ENCODE measurements around the gene ERAP2.
"Not testable (repeated sequence)": the region's sequence is repeated elsewhere in the genome, so short reads cannot be mapped to it uniquely, and the experiment has no call there.

ERAP2 gene

GRCh38 chr5:96874631-96875030, 1.7 kb upstream of the ERAP2 start:
- H3K27me3 ChIP-seq (ENCODE audit: control insufficient read depth, insufficient read depth, low read length, poor library complexity, severe bottlenecking) = no peaks in the 10 kb centered on the region
- no peak overlapping the region for H3K4me3 ChIP-seq (ENCODE audit: insufficient read depth, low read depth, low read length)
- WGBS, 2 experiments = 89 to 100% methylated on average over 2 of the region's 2 CpGs
- peaks cover 15% of the 10 kb centered on the region for H3K4me1 ChIP-seq (ENCODE audit: control insufficient read depth, insufficient read depth, low read length)
- H3K27ac ChIP-seq (ENCODE audit: insufficient read depth, low read depth, low read length, poor library complexity, severe bottlenecking) = no peak overlapping the region
- no peaks in the 10 kb centered on the region for H3K9me3 ChIP-seq (ENCODE audit: control insufficient read depth, low read length)
- no peaks in the 10 kb centered on the region for H3K36me3 ChIP-seq (ENCODE audit: control insufficient read depth, insufficient read depth, low read length)

DNA sequence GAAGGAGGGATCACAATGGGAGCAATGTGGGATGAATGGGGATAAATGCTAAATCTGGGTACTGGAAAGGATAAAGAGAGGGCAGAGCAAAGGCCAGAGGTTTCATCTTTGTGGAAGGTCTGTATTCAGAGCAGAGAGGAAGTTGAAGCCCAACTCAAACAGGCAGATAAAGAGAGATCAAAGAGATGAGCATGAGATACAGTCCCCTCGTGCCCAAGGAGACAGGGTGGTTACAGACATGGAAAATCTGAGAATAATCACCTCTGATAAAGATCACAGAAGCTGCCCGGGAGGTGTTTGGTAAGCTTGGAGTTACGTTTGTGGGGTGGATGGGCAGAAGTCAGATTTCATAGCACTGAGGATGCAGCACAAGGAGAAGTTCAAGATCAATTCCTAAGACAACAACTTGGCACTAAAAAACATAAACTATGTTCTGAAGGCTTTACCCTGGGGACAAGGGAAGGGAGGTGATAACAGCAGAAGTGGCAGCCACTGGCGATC, 459 bp upstream of the ERAP2 start:
- H3K4me3 ChIP-seq (ENCODE audit: insufficient read depth, low read depth, low read length) = no peak overlapping the region

GRCh38 chr5:96876977-96877469, 723 bp downstream of the ERAP2 start:
- not testable (repeated sequence) for H3K36me3 ChIP-seq (ENCODE audit: control insufficient read depth, insufficient read depth, low read length); H3K27ac ChIP-seq (ENCODE audit: insufficient read depth, low read depth, low read length, poor library complexity, severe bottlenecking); H3K4me3 ChIP-seq (ENCODE audit: insufficient read depth, low read depth, low read length); H3K9me3 ChIP-seq (ENCODE audit: control insufficient read depth, low read length); H3K27me3 ChIP-seq (ENCODE audit: control insufficient read depth, insufficient read depth, low read length, poor library complexity, severe bottlenecking); H3K4me1 ChIP-seq (ENCODE audit: control insufficient read depth, insufficient read depth, low read length)
- 87 to 88% methylated on average over 12 of the region's 12 CpGs for WGBS, 2 experiments

More for the DNA sequence above, 459 bp upstream of the ERAP2 start:
- Histone ChIP-seq H3K27ac (ENCODE audit: insufficient read depth, low read depth, low read length, poor library complexity, severe bottlenecking) (no peak overlapping the region), H3K36me3 (ENCODE audit: control insufficient read depth, insufficient read depth, low read length) (no peaks in the 10 kb centered on the region), H3K4me1 (ENCODE audit: control insufficient read depth, insufficient read depth, low read length) (peaks cover 3% of the 10 kb centered on the region), H3K27me3 (ENCODE audit: control insufficient read depth, insufficient read depth, low read length, poor library complexity, severe bottlenecking) (no peaks in the 10 kb centered on the region), H3K9me3 (ENCODE audit: control insufficient read depth, low read length) (no peaks in the 10 kb centered on the region)
- 88 to 90% methylated on average over 4 of the region's 4 CpGs for WGBS, 2 experiments

DNA sequence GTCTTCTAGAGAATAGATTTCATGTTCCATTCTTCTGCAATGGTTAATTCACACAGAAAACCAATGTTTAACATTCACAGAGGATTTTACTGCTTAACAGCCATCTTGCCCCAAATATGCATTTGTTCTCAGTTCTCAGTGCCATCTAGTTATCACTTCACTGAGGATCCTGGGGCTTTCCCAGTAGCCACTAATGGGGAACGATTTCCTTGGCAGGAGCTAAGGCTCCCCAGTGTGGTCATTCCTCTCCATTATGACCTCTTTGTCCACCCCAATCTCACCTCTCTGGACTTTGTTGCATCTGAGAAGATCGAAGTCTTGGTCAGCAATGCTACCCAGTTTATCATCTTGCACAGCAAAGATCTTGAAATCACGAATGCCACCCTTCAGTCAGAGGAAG, 3.4 kb downstream of the ERAP2 start:
- Histone ChIP-seq H3K9me3 (ENCODE audit: control insufficient read depth, low read length) (no peaks in the 10 kb centered on the region), H3K36me3 (ENCODE audit: control insufficient read depth, insufficient read depth, low read length) (no peaks in the 10 kb centered on the region), H3K4me1 (ENCODE audit: control insufficient read depth, insufficient read depth, low read length) (no peaks in the 10 kb centered on the region), H3K27ac (ENCODE audit: insufficient read depth, low read depth, low read length, poor library complexity, severe bottlenecking) (no peak overlapping the region), H3K4me3 (ENCODE audit: insufficient read depth, low read depth, low read length) (no peak overlapping the region), H3K27me3 (ENCODE audit: control insufficient read depth, insufficient read depth, low read length, poor library complexity, severe bottlenecking) (no peaks in the 10 kb centered on the region)
- 92 to 94% methylated on average over 3 of the region's 3 CpGs for WGBS, 2 experiments

DNA sequence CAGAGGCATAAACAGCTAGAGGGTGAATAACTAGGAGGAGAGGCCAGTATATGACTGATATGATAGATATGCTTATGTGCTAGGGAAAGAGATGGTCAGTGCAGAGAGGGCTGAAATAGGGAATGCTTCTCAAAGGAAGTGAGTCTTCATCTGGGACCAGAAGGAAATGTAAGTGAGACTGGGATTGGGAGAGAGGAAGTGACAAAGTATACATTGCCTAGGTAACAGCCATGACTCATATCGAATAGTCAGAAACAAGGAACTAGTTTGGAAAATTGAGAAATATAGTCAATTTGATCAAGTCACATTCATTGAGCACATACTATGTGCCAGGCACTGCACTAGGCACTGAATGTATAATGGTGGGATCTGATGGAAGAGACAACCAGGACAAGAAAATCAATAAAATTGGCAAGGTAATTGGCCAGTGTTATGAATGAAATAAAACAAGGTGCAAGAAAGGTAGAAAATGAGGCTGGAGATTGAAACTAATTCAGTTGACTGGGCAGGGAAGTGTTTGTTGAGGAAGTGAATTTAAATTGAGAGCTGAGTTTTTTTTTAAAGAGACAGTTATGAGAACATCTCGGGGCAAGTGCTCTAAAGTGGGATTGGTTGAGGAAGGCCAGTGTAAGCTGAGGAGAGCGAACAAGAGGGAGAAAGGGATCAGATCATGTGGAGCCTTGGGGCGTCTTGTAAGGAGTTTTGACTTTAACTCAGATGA, 4.3 kb downstream of the ERAP2 start:
- Histone ChIP-seq H3K4me3 (ENCODE audit: insufficient read depth, low read depth, low read length) (no peak overlapping the region), H3K27me3 (ENCODE audit: control insufficient read depth, insufficient read depth, low read length, poor library complexity, severe bottlenecking) (no peaks in the 10 kb centered on the region), H3K36me3 (ENCODE audit: control insufficient read depth, insufficient read depth, low read length) (no peaks in the 10 kb centered on the region), H3K9me3 (ENCODE audit: control insufficient read depth, low read length) (no peaks in the 10 kb centered on the region), H3K27ac (ENCODE audit: insufficient read depth, low read depth, low read length, poor library complexity, severe bottlenecking) (no peak overlapping the region), H3K4me1 (ENCODE audit: control insufficient read depth, insufficient read depth, low read length) (no peaks in the 10 kb centered on the region)
- 95 to 96% methylated on average over 4 of the region's 4 CpGs for WGBS, 2 experiments

- Histone ChIP-seq H3K36me3 (ENCODE audit: control insufficient read depth, insufficient read depth, low read length) (no peaks in the 10 kb centered on the region), H3K27me3 (ENCODE audit: control insufficient read depth, insufficient read depth, low read length, poor library complexity, severe bottlenecking) (no peaks in the 10 kb centered on the region), H3K9me3 (ENCODE audit: control insufficient read depth, low read length) (no peaks in the 10 kb centered on the region), H3K4me3 (ENCODE audit: insufficient read depth, low read depth, low read length) (no peak overlapping the region), H3K27ac (ENCODE audit: insufficient read depth, low read depth, low read length, poor library complexity, severe bottlenecking) (no peak overlapping the region), H3K4me1 (ENCODE audit: control insufficient read depth, insufficient read depth, low read length) (no peaks in the 10 kb centered on the region)
- 90 to 95% methylated on average over 2 of the region's 2 CpGs for whole genome bisulfite sequencing, 2 experiments
Measured at GRCh38 chr5:96881511-96882115, 5.3 kb downstream of the ERAP2 start.

DNA sequence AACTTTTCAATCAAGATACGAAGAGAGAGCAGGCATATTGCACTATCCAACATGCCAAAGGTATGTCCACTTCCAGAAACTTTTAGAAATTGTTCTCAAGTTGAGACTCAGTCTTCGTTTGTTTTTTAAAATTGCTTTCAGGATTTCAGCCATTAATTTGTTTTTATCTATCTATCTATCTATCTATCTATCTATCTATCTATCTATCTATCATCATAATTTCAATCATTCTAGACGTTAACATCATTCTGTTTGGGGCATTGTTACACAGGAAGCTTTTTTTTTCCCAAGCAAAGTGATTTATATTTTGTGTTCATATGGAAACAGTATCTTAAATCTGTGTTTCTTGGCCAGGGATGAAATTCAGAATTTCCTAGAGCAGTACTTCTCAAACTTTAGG, 7.6 kb downstream of the ERAP2 start:
- no peak overlapping the region for H3K4me3 ChIP-seq (ENCODE audit: insufficient read depth, low read depth, low read length)
- 83 to 91% methylated on average over 3 of the region's 3 CpGs for WGBS, 2 experiments
- H3K9me3 ChIP-seq (ENCODE audit: control insufficient read depth, low read length) = no peaks in the 10 kb centered on the region
- no peaks in the 10 kb centered on the region for H3K36me3 ChIP-seq (ENCODE audit: control insufficient read depth, insufficient read depth, low read length)
- no peaks in the 10 kb centered on the region for H3K27me3 ChIP-seq (ENCODE audit: control insufficient read depth, insufficient read depth, low read length, poor library complexity, severe bottlenecking)
- no peaks in the 10 kb centered on the region for H3K4me1 ChIP-seq (ENCODE audit: control insufficient read depth, insufficient read depth, low read length)
- no peak overlapping the region for H3K27ac ChIP-seq (ENCODE audit: insufficient read depth, low read depth, low read length, poor library complexity, severe bottlenecking)

DNA sequence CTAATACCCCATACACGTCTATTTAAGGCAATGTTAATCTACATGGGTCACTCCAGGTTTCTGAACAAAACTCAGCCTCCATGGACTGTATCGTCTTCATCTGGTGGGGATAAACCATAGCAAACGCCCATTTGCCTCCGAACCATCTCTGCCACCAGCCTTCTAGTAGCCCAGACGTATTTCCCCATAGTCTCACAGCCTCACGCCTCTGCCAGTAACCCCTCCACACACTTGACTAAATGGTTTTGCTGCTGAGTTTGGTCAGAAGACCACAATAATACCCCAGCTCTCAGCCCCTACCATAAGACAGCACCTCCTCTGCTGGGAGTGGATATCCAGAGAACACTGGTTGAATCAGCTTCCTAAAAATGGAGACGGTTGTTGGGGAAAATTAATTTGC, 8.7 kb downstream of the ERAP2 start:
- 95 to 97% methylated on average over 6 to 7 of the region's 7 CpGs for WGBS, 2 experiments
- Histone ChIP-seq H3K27ac (ENCODE audit: insufficient read depth, low read depth, low read length, poor library complexity, severe bottlenecking) (no peak overlapping the region), H3K4me1 (ENCODE audit: control insufficient read depth, insufficient read depth, low read length) (no peaks in the 10 kb centered on the region), H3K4me3 (ENCODE audit: insufficient read depth, low read depth, low read length) (no peak overlapping the region), H3K27me3 (ENCODE audit: control insufficient read depth, insufficient read depth, low read length, poor library complexity, severe bottlenecking) (no peaks in the 10 kb centered on the region), H3K9me3 (ENCODE audit: control insufficient read depth, low read length) (no peaks in the 10 kb centered on the region), H3K36me3 (ENCODE audit: control insufficient read depth, insufficient read depth, low read length) (no peaks in the 10 kb centered on the region)

- H3K27ac ChIP-seq (ENCODE audit: insufficient read depth, low read depth, low read length, poor library complexity, severe bottlenecking) = no peak overlapping the region
- 92 to 93% methylated on average over 4 to 5 of the region's 5 CpGs for WGBS, 2 experiments
Measured at GRCh38 chr5:96885518-96886338, 9.4 kb downstream of the ERAP2 start.

GRCh38 chr5:96893342-96893741, 17.0 kb downstream of the ERAP2 start:
- Histone ChIP-seq H3K4me1 (ENCODE audit: control insufficient read depth, insufficient read depth, low read length) (peaks cover 5% of the 10 kb centered on the region), H3K4me3 (ENCODE audit: insufficient read depth, low read depth, low read length) (no peak overlapping the region), H3K27ac (ENCODE audit: insufficient read depth, low read depth, low read length, poor library complexity, severe bottlenecking) (no peak overlapping the region), H3K9me3 (ENCODE audit: control insufficient read depth, low read length) (no peaks in the 10 kb centered on the region), H3K27me3 (ENCODE audit: control insufficient read depth, insufficient read depth, low read length, poor library complexity, severe bottlenecking) (no peaks in the 10 kb centered on the region), H3K36me3 (ENCODE audit: control insufficient read depth, insufficient read depth, low read length) (no peaks in the 10 kb centered on the region)
- 74 to 77% methylated on average over 4 of the region's 4 CpGs for WGBS, 2 experiments

More at GRCh38 chr5:96885518-96886338, 9.4 kb downstream of the ERAP2 start:
- H3K4me1 ChIP-seq (ENCODE audit: control insufficient read depth, insufficient read depth, low read length) = no peaks in the 10 kb centered on the region
- H3K4me3 ChIP-seq (ENCODE audit: insufficient read depth, low read depth, low read length) = no peak overlapping the region
- H3K36me3 ChIP-seq (ENCODE audit: control insufficient read depth, insufficient read depth, low read length) = no peaks in the 10 kb centered on the region
- no peaks in the 10 kb centered on the region for H3K27me3 ChIP-seq (ENCODE audit: control insufficient read depth, insufficient read depth, low read length, poor library complexity, severe bottlenecking)
- no peaks in the 10 kb centered on the region for H3K9me3 ChIP-seq (ENCODE audit: control insufficient read depth, low read length)
